Upper lobe of left lung (tissue), 6 donors: ENCODE measurements around the gene EXOC3L4. TPM values are rescaled to one million over a fixed set of nuclear protein-coding genes. Genes with fewer than 3 reads are reported as not detected.

Source experiments
- ATAC-seq, 2 donors: fragments of 200-7000 bp; cut with Tn5 transposase; one replicate each; pipeline ENCODE4 v1.9.1; 2022; ENCODE audit warnings: mild to moderate bottlenecking in 2 of 2, moderate library complexity in 2 of 2; ENCODE audit not compliant: low FRiP score in 2 of 2
- DNase-seq, 2 donors: peaks; one replicate each; pipeline ENCODE4 v3.0.0-alpha.2; 2019 to 2020
- H3K27ac ChIP-seq, 4 donors: fragments of 200-600 bp; sonication (generic); one replicate each; pipeline ENCODE4 v1.5.1; 2016 to 2019
- H3K27me3 ChIP-seq, 4 donors: fragments of 200-600 bp; sonication (generic); one replicate each; pipeline ENCODE4 v1.5.1; 2017 to 2019
- H3K36me3 ChIP-seq, 4 donors: fragments of 200-600 bp; sonication (generic); one replicate each; pipeline ENCODE4 v1.5.1; 2016 to 2019
- H3K4me1 ChIP-seq, 4 donors: fragments of 200-600 bp; sonication (generic); one replicate each; pipeline ENCODE4 v1.5.1; 2018 to 2019
- H3K4me3 ChIP-seq, 4 donors: fragments of 200-600 bp; sonication (generic); one replicate each; pipeline ENCODE4 v1.5.1; 2017 to 2019; ENCODE audit warnings: mild to moderate bottlenecking in 2 of 4, moderate library complexity in 1 of 4
- H3K9me3 ChIP-seq, 4 donors: fragments of 200-600 bp; sonication (generic); one replicate each; pipeline ENCODE4 v1.5.1; 2018 to 2019
- EP300 ChIP-seq, 4 donors: sonication (generic); formaldehyde crosslinking; IDR thresholded peaks; one replicate each; pipeline ENCODE4 v1.5.1; 2017; ENCODE audit warnings: antibody characterized with exemption in 4 of 4, control low read depth in 2 of 4
- POLR2A ChIP-seq, 4 donors: fragments of 450-650 bp; IDR thresholded peaks; one replicate each; pipeline ENCODE4 v1.5.1; 2016 to 2017; ENCODE audit warnings: antibody characterized with exemption in 4 of 4, mild to moderate bottlenecking in 2 of 4
- POLR2AphosphoS5 ChIP-seq, 2 donors: sonication (generic); formaldehyde crosslinking; IDR thresholded peaks; one replicate each; pipeline ENCODE4 v1.5.1; 2017; ENCODE audit warnings: antibody characterized with exemption in 2 of 2
- WGBS, 2 donors: methylation state at CpG; one replicate each; pipeline ENCODE4 v1.1.5; 2017 to 2018; 5-methylcytosine and 5-hydroxymethylcytosine counted together
- total RNA-seq, 6 donors: library from RNA; depleted of rRNA in 4 of 6; stranded (reverse); fragments of >200 nt in 4 of 6; gene quantifications; one replicate each; pipeline versions ENCODE4 v1.1.0 to v1.2.1, GENCODE V29; 2016 to 2021
- TF ChIP-seq, protein P1 (sequence below), 6 experiments: fragments of 450-650 bp in 4 of 6; fragments of 200-600 bp in 2 of 6; sonication (generic) in 2 of 6; IDR thresholded peaks; one replicate each; pipeline ENCODE4 v1.5.1; 2016 to 2019; ENCODE audit warnings: antibody characterized with exemption in 6 of 6
- donor health status: DM: no; HTN: no; CAD: no; lungs with moderate emphysema.
- donor health status: DM: no; HTN: yes; CAD: no; lungs with severe emphysema.

Gene EXOC3L4
- total RNA-seq, 6 donors from 2014 or later = 0.30 to 7.6 (median 2.9) TPM

DNA sequence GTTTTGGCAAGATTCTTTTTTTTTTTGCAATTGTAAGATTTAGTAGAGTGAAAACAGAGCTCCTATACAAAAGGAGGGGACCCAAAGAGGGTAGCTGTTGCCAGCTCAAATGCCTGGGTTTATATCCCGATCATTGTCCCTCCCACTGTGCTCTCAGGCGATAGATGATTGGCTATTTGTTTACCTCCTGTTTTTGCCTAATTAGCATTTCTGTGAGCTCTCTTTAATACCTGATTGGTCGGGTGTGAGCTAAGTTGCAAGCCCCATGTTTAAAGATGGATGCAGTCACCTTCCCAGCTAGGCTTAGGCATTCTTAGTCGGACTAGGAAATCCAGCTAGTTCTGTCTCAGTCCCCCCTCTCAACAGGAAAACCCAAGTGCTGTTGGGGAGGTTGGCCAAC lies 1.9 kb downstream of the EXOC3L4 start:
- Histone ChIP-seq H3K27me3 (peaks cover 0 to 2% (median 0%) of the 10 kb centered on the region in 4 donors), H3K27ac (no peak overlapping the region), H3K9me3 (no peaks in the 10 kb centered on the region), H3K4me3 (no peak overlapping the region), H3K4me1 (peaks cover 5 to 18% (median 13%) of the 10 kb centered on the region in 4 donors), H3K36me3 (no peaks in the 10 kb centered on the region)
- 74 to 86% methylated on average over 4 of the region's 4 CpGs for WGBS, 2 donors
- no peak for DNase-seq
- TF ChIP-seq POLR2AphosphoS5 (IDR thresholded peaks at IDR 0.05) (no peak), POLR2A (IDR thresholded peaks at IDR 0.05) (no peak), EP300 (IDR thresholded peaks at IDR 0.05) (no peak)
- TF ChIP-seq, protein P1, sequence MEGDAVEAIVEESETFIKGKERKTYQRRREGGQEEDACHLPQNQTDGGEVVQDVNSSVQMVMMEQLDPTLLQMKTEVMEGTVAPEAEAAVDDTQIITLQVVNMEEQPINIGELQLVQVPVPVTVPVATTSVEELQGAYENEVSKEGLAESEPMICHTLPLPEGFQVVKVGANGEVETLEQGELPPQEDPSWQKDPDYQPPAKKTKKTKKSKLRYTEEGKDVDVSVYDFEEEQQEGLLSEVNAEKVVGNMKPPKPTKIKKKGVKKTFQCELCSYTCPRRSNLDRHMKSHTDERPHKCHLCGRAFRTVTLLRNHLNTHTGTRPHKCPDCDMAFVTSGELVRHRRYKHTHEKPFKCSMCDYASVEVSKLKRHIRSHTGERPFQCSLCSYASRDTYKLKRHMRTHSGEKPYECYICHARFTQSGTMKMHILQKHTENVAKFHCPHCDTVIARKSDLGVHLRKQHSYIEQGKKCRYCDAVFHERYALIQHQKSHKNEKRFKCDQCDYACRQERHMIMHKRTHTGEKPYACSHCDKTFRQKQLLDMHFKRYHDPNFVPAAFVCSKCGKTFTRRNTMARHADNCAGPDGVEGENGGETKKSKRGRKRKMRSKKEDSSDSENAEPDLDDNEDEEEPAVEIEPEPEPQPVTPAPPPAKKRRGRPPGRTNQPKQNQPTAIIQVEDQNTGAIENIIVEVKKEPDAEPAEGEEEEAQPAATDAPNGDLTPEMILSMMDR (IDR thresholded peaks at IDR 0.05) = no peak
- no peak for ATAC-seq

DNA sequence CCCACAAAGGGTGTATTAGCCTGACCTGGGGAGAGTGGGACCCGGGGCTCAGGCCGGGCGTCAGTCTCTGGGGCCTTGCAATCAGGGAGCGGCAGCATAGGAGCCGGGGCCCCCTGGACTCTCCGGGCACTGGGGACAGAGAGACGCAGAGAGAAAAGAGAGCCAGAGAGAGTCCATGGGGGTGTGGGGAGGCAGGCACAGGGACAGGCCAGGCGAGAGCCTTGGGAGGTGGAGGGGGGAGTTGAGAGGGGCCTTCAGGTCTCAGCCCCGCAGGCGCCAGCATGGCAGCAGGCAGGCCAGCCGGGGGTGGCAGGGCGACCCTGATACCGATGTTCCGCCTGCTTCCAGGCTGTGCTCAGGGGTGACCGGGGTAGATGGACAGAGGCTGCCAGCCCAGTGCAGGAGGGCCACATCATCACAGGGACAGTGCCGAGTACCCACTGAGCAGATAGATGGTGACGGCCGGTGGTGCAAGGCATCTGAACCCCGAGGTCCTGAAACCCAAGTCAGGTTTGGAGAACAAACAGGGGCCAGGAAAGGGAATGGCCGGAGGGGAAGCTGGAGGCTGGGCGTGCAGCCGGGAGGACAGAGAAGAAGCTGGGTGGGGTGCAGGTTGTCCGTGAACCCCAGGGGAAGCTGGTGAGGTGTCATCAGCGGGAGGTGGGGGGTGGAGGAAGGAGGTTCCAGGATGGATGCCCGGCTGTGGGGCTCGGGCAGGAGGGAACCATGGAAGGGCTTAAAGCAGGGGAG lies 2.9 kb downstream of the EXOC3L4 start:
- H3K27ac ChIP-seq = no peak overlapping the region
- ATAC-seq = no peak
- WGBS, 2 donors = 79 to 87% methylated on average over 20 to 26 of the region's 26 CpGs

DNA sequence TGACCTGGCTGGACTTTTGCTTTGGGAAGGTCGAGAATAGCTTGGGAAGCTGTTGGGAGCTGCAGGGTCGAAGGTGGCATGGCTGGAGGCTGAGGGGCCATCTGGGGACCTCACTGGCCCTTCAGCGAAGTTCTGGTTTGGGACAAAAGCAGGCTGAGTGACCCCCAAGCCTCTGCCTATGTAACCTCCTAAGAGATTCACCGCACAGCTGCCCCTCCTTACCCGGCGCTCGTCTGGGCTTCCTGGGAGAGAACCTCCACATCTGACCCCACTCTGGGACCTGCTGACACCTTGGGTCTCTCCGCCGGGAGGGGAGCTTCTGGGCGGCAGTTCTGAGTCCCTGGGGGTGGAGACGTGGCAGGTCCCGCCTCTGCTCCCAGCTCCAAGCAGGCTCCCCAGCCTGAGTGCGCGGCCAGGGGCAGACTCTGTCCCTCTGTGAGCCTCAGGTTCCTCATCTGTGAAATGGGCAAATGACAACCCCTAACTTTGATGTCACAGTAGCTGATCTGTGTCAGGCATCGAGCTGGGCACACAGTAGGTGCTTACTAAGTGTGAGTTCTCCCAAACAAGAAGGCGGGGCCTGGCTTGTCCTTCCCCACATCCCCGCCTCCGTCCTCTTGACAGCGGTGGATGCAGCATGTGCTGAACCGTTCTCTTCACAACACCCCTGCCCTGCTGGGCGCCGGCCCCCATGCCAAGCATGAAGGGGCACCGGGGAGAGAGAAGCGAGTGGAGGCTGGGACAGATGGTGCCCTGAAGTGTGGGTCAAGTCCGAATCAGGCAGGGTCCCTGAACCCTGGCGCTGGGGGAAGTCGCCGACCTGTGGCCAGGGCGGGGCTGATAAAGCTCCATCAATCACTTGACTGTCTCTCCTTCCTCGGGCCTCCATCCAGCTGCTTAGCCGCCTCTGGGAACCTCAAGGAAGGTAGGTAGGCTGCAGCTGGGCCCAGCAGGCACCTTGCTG lies 3.8 kb downstream of the EXOC3L4 start:
- H3K4me3 ChIP-seq = no peak overlapping the region
- no peak for ATAC-seq
- DNase-seq = peak in 1 of 2 donors; percentile 76

More for the DNA sequence above, 2.9 kb downstream of the EXOC3L4 start:
- TF ChIP-seq, protein P1 (IDR thresholded peaks at IDR 0.05) = no peak
- no peak for TF ChIP-seq EP300 (IDR thresholded peaks at IDR 0.05)
- no peak for TF ChIP-seq POLR2AphosphoS5 (IDR thresholded peaks at IDR 0.05)
- TF ChIP-seq POLR2A (IDR thresholded peaks at IDR 0.05) = no peak
- H3K4me1 ChIP-seq = peaks cover 5 to 18% (median 14%) of the 10 kb centered on the region in 4 donors
- DNase-seq = peak in 1 of 2 donors; percentile 75
- H3K27me3 ChIP-seq = peaks cover 0 to 12% (median 5%) of the 10 kb centered on the region in 4 donors
- no peak overlapping the region for H3K4me3 ChIP-seq
- H3K9me3 ChIP-seq = no peaks in the 10 kb centered on the region
- no peaks in the 10 kb centered on the region for H3K36me3 ChIP-seq

DNA sequence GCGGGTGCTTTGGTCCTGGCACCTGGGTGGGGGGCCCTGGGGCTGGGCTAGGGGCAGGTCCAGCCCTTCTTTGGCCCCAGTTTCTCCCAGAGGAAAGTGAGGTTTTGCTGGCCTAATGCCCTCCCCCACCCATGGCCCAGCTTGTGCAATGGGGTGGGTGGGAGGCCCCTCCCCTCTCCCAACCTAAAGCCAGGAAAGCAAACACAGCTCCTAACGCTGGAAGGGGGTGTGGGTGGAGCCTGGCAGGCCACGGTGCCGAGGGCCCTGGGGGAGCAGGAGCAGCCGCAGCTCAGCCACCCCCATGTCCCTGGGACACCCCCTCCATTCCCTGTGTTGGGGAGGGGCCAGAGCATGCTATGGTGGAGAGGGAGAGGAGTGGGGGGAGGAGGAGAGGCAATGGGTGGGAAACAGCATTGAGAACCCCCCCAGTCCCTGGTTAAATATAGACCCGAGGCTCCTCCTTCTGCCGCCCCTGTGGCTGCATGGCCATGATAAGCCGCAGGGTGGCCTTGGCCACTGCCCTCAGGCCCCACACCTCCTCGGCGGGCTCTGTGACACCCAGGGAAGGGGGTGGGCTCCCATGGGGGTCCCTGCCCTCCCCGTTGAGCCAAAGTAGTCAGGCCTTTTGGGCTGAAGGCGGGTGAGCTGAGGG lies 4.7 kb downstream of the EXOC3L4 start:
- TF ChIP-seq POLR2A (IDR thresholded peaks at IDR 0.05) (no peak), POLR2AphosphoS5 (IDR thresholded peaks at IDR 0.05) (no peak), EP300 (IDR thresholded peaks at IDR 0.05) (no peak)
- TF ChIP-seq, protein P1 (IDR thresholded peaks at IDR 0.05) = no peak
- no peaks in the 10 kb centered on the region for H3K36me3 ChIP-seq
- no peaks in the 10 kb centered on the region for H3K9me3 ChIP-seq
- peaks cover 0 to 27% (median 15%) of the 10 kb centered on the region in 4 donors for H3K27me3 ChIP-seq
- peaks cover 19 to 34% (median 26%) of the 10 kb centered on the region in 4 donors for H3K4me1 ChIP-seq
- no peak overlapping the region for H3K4me3 ChIP-seq
- DNase-seq = peak in 1 of 2 donors; percentile 59
- 28 to 54% methylated on average over 4 to 12 of the region's 12 CpGs for WGBS, 2 donors
- no peak overlapping the region for H3K27ac ChIP-seq
- ATAC-seq = no peak

More for the DNA sequence above, 3.8 kb downstream of the EXOC3L4 start:
- TF ChIP-seq, protein P1 (IDR thresholded peaks at IDR 0.05) = no peak
- TF ChIP-seq POLR2A (IDR thresholded peaks at IDR 0.05) (no peak), POLR2AphosphoS5 (IDR thresholded peaks at IDR 0.05) (no peak), EP300 (IDR thresholded peaks at IDR 0.05) (no peak)
- H3K36me3 ChIP-seq = no peaks in the 10 kb centered on the region
- no peak overlapping the region for H3K27ac ChIP-seq
- peaks cover 0 to 19% (median 9%) of the 10 kb centered on the region in 4 donors for H3K27me3 ChIP-seq
- no peaks in the 10 kb centered on the region for H3K9me3 ChIP-seq
- 76 to 77% methylated on average over 19 to 21 of the region's 31 CpGs for WGBS, 2 donors
- peaks cover 10 to 26% (median 20%) of the 10 kb centered on the region in 4 donors for H3K4me1 ChIP-seq
